ENCODE data around the gene WFDC6.

The WFDC6 gene

DNA sequence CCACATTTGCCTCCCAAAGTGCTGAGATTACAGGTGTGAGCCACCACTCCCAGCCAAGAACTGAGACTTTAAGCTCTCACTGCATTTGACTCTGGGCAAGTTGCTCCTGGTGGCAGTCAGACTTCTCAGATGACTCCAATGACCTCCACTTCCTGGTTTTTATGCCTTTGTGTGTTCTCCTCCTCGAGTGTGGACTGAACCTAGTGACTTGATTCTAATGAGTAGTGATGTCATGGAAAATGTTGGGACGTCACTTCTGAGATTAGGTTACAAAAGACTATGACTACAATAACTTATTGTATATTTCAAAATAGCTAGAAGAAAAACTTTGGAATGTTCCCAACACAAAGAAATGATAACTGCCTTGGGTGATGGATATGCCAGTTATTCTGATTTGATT is 35.9 kb downstream of the WFDC6 start:
- H3K4me1 Mint-ChIP-seq (ENCODE audit: low read depth), result peaks cover 13% of the 10 kb centered on the region
- peaks cover 54% of the 10 kb centered on the region for H3K27me3 Mint-ChIP-seq
- no peaks in the 10 kb centered on the region for H3K9me3 Mint-ChIP-seq
- H3K36me3 Mint-ChIP-seq (ENCODE audit: low read depth), result no peaks in the 10 kb centered on the region
- no peak overlapping the region for H3K27ac Mint-ChIP-seq
- no peak overlapping the region for H3K4me3 Mint-ChIP-seq

DNA sequence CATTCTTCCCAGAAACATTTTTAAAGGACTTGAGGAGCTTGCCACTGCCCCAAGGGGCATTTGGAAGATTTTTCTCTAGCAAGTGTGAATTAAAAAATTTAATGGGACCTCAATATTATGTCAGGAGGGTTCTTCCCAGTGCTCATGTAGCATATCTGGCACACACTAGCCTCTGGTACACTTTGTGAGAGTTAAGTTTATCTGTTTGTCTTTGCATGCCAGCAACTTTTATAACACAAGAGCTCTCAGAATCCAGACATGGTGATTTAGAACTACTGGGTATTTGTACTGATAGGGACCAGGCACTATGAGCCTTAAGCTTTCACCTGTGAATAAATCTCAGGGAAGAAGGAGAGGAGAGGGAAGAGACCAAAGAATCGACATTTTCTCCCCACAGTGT is 36.7 kb downstream of the WFDC6 start:
- no peak overlapping the region for H3K4me3 Mint-ChIP-seq
- no peak overlapping the region for H3K27ac Mint-ChIP-seq
- H3K27me3 Mint-ChIP-seq, result peaks cover 54% of the 10 kb centered on the region
- no peaks in the 10 kb centered on the region for H3K9me3 Mint-ChIP-seq
- H3K36me3 Mint-ChIP-seq (ENCODE audit: low read depth), result no peaks in the 10 kb centered on the region
- H3K4me1 Mint-ChIP-seq (ENCODE audit: low read depth), result peaks cover 8% of the 10 kb centered on the region

GRCh38 chr20:45501600-45501999 is 37.7 kb downstream of the WFDC6 start:
- H3K4me3 Mint-ChIP-seq, result no peak overlapping the region
- no peaks in the 10 kb centered on the region for H3K36me3 Mint-ChIP-seq (ENCODE audit: low read depth)
- H3K4me1 Mint-ChIP-seq (ENCODE audit: low read depth), result no peaks in the 10 kb centered on the region
- no peaks in the 10 kb centered on the region for H3K9me3 Mint-ChIP-seq
- H3K27ac Mint-ChIP-seq, result no peak overlapping the region
- H3K27me3 Mint-ChIP-seq, result peaks cover 49% of the 10 kb centered on the region

- no peak overlapping the region for H3K4me3 Mint-ChIP-seq
- H3K27ac Mint-ChIP-seq, result no peak overlapping the region
- no peaks in the 10 kb centered on the region for H3K36me3 Mint-ChIP-seq (ENCODE audit: low read depth)
- no peaks in the 10 kb centered on the region for H3K9me3 Mint-ChIP-seq
- H3K27me3 Mint-ChIP-seq, result peaks cover 45% of the 10 kb centered on the region
- H3K4me1 Mint-ChIP-seq (ENCODE audit: low read depth), result no peaks in the 10 kb centered on the region
Measured at GRCh38 chr20:45500022-45500421, 39.3 kb downstream of the WFDC6 start.

DNA sequence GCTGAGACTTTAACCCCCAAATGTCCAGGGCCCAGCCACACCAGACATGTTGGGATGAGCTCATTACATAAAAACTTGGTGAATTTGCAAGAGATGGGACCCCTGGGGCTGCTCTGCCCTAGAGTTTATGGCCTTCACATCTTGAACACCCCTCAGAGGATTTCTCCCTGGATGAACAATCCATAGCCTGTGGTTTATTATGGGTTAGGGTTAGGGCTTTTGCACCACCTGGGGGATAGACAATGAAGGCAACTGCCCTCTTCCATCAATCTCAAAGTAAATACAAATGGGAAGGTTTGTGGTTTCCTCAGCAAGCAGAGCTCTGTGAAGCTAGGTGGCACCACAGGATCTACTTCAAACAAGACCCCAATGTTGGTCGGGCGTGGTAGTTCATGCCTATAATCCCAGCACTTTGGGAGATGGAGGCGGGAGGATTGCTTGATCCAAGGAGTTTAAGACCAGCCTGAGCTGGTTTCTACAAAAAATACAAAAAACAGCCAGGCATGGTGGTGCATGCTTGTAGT is 41.2 kb downstream of the WFDC6 start:
- no peak overlapping the region for H3K4me3 Mint-ChIP-seq
- H3K27ac Mint-ChIP-seq, result no peak overlapping the region
- H3K36me3 Mint-ChIP-seq (ENCODE audit: low read depth), result no peaks in the 10 kb centered on the region
- H3K27me3 Mint-ChIP-seq, result peaks cover 43% of the 10 kb centered on the region
- no peaks in the 10 kb centered on the region for H3K4me1 Mint-ChIP-seq (ENCODE audit: low read depth)
- no peaks in the 10 kb centered on the region for H3K9me3 Mint-ChIP-seq

- H3K27me3 Mint-ChIP-seq, result peaks cover 36% of the 10 kb centered on the region
- H3K36me3 Mint-ChIP-seq (ENCODE audit: low read depth), result no peaks in the 10 kb centered on the region
- no peaks in the 10 kb centered on the region for H3K4me1 Mint-ChIP-seq (ENCODE audit: low read depth)
- H3K9me3 Mint-ChIP-seq, result no peaks in the 10 kb centered on the region
- H3K4me3 Mint-ChIP-seq, result no peak overlapping the region
- no peak overlapping the region for H3K27ac Mint-ChIP-seq
Measured at GRCh38 chr20:45496166-45496565, 43.1 kb downstream of the WFDC6 start.

DNA sequence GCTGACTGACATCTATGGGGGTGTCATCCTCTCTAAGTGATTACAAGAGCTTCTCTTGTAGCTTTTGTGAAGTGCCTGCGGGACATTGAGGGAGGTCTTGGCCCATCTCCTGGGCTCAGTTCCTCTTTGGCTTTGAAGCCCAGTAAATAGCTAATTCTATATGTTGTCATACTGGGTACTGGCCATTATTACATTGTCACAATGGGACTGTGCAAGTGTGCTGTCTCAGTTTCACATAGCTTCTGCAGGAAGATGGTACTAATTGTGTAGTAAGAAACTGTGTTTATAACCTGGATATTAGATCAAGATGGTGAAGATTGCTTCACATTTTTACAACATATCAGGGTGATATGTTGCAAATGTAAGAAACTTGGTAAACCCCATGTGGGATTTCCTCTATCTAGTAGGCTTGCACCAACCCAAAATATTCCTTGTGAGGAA is 43.8 kb downstream of the WFDC6 start:
- Mint-ChIP-seq H3K27ac (no peak overlapping the region), H3K4me1 (ENCODE audit: low read depth) (no peaks in the 10 kb centered on the region), H3K36me3 (ENCODE audit: low read depth) (no peaks in the 10 kb centered on the region), H3K4me3 (no peak overlapping the region), H3K9me3 (no peaks in the 10 kb centered on the region), H3K27me3 (peaks cover 30% of the 10 kb centered on the region)

DNA sequence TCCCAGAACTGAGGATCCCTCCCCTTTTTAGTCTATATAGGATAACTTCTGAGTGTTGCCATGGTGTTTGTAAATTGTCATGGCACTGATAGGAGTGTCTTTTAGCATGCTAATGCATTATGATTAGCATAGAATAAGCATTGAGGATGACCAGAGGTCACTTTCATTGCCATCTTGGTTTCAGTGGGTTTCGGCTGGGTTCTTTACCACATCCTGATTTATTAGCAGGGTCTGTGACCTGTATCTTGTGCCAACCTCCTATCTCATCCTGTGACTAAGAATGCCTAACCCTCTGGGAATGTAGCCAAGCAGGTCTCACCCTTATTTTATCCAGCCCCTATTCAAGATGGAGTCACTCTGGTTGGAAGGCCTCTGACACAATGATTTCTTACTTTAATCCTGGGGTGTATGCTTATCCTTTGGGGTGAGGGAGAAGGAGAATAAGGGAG is 50.2 kb downstream of the WFDC6 start:
- no peaks in the 10 kb centered on the region for H3K4me1 Mint-ChIP-seq (ENCODE audit: low read depth)
- H3K4me3 Mint-ChIP-seq, result no peak overlapping the region
- H3K9me3 Mint-ChIP-seq, result no peaks in the 10 kb centered on the region
- no peak overlapping the region for H3K27ac Mint-ChIP-seq
- peaks cover 48% of the 10 kb centered on the region for H3K27me3 Mint-ChIP-seq
- no peaks in the 10 kb centered on the region for H3K36me3 Mint-ChIP-seq (ENCODE audit: low read depth)

DNA sequence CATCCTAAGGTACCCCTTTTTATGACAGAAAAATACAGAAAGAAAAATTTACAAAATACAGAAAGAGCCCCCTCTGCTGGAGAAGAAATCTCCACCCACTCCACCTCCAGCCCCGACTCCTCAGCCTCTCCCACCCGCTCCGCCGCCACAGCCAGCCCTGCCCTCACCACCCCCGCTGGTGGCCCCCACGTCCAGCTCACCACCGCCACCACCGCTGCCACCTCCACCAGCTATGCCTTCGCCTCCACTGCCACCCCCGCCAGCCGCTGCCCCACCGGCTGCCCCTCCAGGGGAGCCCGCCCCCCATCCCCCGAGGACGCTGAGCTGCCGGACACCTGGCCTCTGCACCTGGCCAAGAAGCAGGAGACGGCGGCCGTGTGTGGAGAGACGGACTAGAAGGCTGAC is 52.0 kb downstream of the WFDC6 start:
- Mint-ChIP-seq H3K4me1 (ENCODE audit: low read depth) (no peaks in the 10 kb centered on the region), H3K36me3 (ENCODE audit: low read depth) (no peaks in the 10 kb centered on the region), H3K9me3 (no peaks in the 10 kb centered on the region), H3K4me3 (no peak overlapping the region), H3K27ac (no peak overlapping the region), H3K27me3 (peaks cover 50% of the 10 kb centered on the region)

DNA sequence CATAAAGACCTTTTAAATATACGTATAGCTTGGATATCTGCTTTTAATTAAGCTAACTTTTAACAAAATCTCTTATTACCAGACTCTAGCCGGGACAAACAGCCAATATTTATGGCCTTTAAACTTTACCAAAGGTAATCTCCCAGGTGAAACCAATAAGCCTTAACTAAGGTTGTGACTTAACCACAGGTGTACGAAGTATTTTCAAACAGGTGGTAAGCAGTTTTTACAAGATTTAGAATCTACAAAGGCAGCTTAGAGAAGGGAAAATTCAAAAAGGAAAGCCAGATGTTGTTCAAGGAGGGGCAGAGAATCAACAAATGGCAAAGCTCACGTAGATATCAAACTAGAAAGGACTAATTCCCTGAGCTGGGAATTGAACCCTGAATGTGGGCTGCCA is 53.9 kb downstream of the WFDC6 start:
- Mint-ChIP-seq H3K9me3 (no peaks in the 10 kb centered on the region), H3K27ac (no peak overlapping the region), H3K36me3 (ENCODE audit: low read depth) (no peaks in the 10 kb centered on the region), H3K4me3 (no peak overlapping the region), H3K27me3 (peaks cover 62% of the 10 kb centered on the region), H3K4me1 (ENCODE audit: low read depth) (no peaks in the 10 kb centered on the region)

DNA sequence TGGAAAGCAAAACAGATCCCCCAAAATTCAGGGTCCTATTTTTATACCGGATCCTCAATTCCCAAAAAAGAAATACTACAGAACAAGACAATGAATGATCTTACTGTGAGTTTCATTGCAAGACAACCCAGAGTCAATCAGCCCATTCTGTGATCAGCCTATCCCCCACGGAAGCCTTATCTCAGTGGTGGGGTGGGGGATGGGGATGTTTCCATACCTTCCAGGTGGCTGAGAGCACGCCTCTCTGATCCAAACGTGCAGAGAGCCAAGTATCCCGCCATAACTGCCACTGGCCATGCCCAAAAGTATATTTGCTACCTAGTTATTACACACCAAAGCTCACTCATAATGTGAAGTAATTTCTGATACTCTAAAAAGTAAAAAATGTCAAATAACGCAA is 54.6 kb downstream of the WFDC6 start:
- peaks cover 66% of the 10 kb centered on the region for H3K27me3 Mint-ChIP-seq

More for the DNA sequence above, 54.6 kb downstream of the WFDC6 start:
- no peak overlapping the region for H3K4me3 Mint-ChIP-seq
- no peak overlapping the region for H3K27ac Mint-ChIP-seq
- H3K36me3 Mint-ChIP-seq (ENCODE audit: low read depth), result no peaks in the 10 kb centered on the region
- H3K9me3 Mint-ChIP-seq, result no peaks in the 10 kb centered on the region
- H3K4me1 Mint-ChIP-seq (ENCODE audit: low read depth), result no peaks in the 10 kb centered on the region

All from stimulated activated naive CD8-positive, alpha-beta T cell treated with anti-CD3 and anti-CD28 coated beads, Interleukin-15, Interleukin-2, amounts not matched to agents 100 ng/mL and 50 ng/mL, for 24 hours (primary cell).